Stimulated activated CD8-positive, alpha-beta memory T cell treated with anti-CD3 and anti-CD28 coated beads, Interleukin-4, amount 100 ng/mL, for 1 hour (primary cell): ENCODE measurements around the gene CDH20.

Experiments used
- DNase-seq, 2 donors: peaks; one replicate each; pipeline ENCODE4 v3.0.0-alpha.2; 2020; ENCODE audit warnings: low read depth in 2 of 2, low spot score in 1 of 2

The CDH20 gene

DNA sequence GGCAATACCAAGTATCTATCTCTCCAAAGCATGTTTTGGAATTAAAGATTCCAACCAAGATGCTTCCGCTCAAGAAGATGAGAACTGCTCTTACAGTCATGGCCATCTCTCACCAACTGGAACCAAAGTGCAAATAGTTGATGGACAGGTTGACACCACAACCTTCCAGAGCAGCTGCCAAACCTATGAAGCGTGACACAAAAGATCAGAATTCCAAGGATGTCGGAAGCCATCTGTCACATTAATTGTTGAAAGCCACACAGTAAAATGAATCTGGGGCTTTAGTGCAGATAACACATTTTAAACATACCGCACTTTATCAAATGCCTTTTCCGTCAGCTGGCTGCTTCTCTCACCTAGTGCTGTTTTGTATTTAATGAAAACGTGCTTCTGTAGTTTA, 195.7 kb downstream of the CDH20 start:
- DNase-seq = no peak

DNA sequence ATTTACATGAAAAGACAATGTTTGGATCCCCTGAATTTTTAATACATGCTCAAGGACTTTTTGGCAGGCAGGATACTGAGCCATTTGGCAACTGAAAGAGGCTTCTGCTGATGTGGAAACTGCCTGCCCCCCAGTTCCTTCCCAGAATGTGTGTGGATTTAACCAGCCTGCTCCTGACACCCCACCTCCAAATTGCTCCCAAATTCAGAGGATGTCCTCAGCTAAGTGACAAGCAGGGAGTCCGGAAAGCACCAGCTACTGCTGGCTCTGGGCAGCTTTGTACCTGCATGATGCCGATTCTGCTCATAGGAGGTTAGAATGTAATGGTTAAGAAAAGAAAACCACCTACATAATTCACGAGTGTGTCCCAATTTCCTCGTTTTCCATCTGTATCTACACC, 197.5 kb downstream of the CDH20 start:
- no peak for DNase-seq

DNA sequence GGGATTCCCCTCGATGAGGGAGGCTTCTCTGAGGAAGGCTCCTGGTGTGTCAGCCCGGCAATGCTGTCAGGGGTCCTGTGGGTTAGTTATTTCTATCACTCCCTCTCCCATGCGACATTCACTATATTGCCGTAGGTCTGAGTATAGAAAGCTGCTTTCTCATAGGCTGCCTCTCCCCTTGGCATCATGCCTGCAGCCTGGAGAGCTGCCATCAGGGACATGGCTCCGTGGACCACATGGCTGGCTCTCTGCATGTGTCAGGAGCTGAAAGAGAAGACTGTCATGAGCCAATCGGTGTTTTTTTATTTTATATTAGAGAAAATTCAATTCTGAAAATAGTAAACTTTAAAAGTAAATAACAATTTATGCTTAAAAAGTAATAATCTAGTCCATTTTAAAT, 198.0 kb downstream of the CDH20 start:
- DNase-seq = no peak

DNA sequence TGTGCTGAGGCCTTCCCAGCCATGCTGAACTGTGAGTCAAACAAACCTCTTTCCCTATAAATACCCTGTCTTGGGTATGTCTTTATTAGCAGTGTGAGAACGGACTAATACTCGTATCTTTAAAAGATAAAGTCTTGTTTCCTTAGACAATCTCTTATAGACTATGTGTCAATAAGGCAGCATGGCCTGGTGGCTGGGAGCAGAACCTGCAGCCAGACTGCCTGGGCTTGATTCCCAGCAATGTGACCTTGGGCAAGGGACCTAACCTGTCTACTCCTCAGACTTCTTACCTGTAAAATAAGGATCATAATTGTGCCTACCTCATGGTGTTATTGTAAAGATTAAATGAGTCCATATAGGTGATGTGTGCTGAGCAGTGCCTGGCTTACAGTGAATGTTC, 198.7 kb downstream of the CDH20 start:
- DNase-seq = no peak

DNA sequence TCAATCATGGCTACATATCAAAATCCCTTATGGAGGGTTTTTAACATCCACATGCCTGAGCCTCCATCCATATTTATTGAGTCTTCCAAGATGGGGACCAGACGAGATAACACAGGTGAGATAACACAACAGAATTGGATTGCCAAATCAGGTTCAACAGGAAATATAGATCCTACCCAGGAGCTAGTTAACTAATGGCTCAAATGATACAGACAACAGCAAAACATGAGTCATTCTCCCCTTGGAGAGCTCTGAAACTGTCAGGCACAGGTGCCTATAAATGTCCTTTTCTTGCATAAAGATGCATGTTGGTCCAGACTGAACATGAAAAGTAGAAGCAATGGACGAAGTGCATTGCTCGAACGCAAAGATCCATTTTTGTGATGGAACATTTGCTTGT, 202.2 kb downstream of the CDH20 start:
- no peak for DNase-seq

DNA sequence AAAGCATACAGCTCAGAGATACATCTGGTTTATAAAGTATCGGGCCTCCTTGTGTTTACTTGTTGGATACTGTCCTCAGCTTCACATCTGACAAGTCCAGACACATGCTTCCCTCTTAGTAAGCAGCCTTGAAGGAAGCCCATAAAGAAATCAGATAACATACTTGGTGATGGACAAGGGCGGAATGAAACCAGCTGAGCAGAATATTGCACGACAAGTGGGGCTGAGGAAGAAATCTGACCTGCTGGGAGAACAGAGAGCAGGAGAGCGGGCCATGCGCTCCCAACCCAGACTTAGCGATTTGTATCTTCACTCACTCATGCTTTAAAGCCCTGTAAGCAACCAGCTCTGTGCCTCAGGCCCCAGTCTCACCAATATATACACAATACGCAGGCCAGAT, 208.4 kb downstream of the CDH20 start:
- DNase-seq = no peak

DNA sequence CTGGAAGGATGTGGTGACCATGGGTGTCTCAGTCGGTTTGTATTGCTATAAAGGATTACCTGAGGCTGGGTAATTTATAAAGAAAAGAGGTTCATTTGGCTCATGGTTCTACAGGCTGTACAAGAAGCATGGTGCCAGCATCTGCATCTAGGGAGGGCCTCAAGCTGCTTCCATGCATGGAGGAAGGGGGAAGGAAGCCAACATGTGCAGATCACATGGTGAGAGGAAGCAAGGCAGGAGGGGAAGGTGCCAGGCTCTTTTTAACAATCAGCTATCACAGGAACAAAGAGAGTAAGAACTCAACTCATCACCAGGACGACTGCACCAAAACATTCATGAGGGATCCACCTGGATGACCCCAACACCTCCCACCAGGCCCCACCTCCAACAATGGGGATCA, 209.4 kb downstream of the CDH20 start:
- no peak for DNase-seq

DNA sequence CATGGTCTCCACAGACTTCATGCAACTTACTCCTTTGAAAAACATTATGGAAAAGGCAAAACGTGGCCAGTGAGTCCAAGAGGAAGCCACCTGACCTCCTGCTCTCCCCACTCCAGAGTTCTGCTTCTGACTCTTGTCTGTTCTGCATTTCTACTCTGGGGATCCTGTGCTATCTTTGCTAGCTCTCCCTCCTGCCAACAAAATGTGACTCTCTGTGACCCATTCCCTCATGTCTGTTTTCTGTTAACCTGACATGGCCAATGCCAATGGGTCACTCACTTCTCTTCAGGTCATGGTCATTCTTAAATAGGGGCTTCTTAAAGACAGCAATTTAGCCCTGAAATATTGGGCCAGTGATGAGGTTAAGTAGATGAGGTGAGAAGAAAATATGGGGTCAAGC, 210.3 kb downstream of the CDH20 start:
- DNase-seq = no peak

DNA sequence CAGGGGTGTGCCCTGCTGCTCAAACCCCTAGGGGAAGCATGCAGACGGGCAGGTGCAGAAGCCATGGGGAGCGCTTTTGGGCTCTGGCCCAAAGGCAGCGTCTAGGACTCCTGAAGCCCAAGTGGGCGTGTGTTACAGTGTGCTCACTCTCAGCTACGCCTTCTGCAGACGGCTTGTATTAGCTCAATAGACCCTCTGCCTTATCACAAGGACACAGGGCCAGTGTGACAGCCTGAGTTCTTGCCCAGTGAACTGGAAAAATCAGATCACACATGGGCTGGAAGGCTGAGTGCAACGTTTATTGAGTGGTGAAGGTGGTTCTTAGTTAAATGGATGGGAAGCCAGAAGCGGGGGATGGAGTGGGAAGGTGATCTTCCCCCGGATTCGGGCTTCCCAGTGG, 210.9 kb downstream of the CDH20 start:
- DNase-seq = no peak

DNA sequence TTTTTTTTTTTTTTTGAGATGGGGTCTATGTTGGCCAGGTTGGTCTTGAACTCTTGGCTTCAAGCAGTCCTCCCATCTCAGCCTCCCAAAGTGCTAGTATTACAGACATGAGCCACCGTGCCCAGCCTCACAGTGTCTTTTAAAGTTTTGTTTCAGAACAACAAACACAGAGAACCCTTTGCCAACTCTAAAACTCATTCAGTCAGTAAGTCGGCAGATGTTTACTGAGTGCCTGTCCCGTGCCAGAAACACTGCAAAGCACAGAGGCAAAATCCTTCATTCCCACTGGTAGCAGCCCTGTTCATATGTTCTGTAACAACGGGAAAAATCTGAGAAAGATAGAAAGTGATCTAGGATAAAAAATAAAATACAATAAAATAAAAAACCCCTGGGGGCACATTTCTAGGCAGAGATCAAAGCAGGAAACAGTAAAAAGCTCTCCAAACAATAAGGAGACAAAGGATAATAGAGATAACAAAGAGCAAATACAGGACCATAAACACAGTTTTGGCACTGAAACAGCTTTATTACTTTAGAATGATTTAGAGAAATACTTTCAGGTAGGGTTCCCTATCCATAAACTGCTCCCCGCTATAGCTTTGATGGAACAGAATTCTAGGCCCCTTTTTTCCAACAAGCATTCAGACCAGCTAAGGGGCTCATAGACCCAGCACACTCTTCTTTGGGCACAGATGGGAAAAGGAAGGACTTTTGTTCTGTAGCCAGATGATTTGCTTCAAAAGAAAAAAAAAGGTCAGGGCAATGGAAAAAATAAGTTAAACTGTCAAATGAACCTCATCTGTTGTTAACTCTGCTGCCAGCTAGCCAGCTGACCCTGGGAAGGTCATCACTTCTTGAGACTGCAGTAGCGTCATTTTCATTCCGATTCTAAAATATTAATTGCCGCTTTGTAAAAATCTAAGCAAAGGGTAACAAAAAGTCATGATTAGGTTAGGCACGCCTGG, 212.3 kb downstream of the CDH20 start:
- DNase-seq = no peak

DNA sequence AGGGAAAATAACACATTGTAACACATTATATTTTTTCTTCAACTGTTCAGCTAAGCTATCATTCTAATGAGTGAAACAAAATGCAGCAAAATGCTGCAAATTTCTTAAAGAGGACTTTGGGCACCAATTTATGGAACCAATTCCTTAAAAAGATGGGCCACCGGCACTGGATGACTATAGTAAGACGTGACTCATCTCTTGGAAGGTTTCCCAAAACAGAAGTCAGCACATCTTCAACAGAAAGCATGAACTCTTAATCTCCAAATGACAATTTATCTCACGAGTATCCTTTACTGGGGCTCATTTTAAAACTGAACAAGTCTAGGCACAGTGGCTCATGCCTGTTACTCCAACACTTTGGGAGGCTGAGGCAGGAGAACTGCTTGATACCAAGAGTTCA, 213.4 kb downstream of the CDH20 start:
- DNase-seq = no peak

DNA sequence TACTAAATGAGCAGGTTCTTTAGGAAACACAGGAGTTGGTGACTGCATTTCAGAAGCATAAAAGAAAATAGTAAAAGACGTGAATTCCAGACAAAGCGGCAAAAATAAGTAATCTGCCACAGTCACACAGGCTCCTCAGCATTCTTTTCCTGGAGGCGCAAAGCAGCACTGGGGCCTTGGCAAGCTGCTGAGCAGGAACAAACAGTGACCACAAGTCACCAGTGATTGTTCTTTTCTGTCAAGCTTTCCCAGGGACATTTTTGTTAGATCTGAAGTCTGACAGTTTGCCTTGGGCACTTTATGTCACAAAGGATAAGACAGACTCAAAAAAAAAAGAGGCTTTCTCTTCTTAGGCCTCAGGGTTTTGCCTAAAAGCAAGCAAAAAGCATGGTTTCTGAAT, 216.2 kb downstream of the CDH20 start:
- DNase-seq = no peak

DNA sequence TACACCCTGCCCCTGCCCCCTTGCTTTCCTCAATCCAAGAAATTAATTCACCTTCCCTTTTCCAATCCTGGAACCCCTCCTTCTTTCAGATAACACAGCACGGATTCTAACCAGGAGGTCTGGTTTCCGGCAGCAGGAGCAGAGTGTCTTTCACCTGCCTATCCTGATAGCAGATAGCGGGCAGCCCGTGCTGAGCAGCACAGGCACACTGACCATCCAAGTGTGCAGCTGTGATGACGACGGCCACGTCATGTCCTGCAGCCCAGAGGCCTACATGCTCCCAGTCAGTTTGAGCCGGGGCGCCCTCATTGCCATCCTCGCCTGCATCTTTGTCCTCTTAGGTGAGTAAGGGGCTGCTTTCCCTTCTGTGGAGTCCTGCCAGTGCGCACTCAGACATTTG, 216.7 kb downstream of the CDH20 start:
- no peak for DNase-seq

DNA sequence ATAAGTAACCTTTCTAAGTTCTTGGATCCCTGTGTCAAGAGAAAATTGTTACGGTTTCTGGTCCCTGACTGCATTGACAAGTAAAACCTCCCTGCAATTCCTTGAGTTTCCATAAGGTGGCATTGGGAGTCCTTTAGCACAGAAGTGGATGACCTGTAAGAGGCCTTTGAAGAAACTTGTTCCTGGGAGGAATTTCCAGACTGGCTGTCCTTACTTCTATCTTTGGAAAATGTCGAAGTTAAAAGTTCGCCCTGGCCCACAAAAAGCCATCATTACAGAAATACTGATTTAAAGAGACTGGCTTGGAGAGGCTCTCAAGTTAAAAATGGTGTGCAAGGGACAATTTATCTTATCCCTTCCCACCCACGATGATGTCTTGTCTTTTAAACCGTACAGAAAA, 218.4 kb downstream of the CDH20 start:
- no peak for DNase-seq

DNA sequence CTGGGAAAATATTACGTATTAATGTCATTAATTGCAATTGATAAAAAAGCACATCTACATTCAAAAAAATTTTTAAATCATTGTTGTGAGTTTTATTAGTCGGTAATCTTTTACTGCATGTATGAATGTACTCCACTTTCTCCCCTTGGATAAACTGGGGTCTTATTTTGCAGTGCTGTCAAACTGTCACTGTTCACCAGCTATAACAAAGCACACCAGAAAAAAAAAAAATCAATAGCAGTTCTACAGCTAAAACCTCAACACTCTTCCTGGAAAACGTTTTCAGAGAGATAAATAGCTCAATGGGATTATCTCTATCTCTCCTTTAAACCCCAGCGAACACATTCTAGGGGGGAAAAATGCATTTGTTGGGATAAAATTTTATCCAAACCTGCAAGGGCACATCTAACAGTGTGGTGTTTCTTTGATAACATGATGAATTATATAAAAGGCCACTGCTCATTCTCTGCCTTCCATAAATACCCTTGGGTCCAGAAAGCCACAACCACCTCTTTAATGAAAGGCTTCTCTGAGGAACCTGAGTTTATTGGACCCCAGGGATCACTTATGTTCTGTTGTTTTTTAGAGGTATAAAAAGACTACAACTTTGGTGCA, 219.9 kb downstream of the CDH20 start:
- no peak for DNase-seq

DNA sequence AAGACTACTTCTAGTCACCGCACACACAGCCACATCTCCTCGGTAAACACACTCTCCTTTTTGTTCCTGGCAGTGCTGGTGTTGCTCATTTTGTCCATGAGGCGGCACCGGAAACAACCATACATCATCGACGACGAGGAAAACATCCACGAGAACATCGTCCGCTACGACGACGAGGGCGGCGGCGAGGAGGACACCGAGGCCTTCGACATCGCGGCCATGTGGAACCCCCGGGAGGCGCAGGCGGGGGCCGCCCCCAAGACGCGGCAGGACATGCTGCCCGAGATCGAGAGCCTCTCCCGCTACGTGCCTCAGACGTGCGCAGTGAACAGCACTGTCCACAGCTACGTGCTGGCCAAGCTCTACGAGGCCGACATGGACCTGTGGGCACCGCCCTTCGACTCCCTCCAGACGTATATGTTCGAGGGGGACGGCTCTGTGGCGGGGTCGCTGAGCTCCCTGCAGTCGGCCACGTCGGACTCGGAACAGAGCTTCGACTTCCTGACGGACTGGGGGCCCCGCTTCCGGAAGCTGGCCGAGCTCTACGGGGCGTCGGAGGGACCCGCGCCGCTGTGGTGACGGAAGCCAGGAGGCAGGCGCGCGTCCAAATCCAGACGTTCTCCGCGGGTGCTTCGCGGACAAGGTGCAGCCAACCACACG, 221.0 kb downstream of the CDH20 start:
- no peak for DNase-seq

DNA sequence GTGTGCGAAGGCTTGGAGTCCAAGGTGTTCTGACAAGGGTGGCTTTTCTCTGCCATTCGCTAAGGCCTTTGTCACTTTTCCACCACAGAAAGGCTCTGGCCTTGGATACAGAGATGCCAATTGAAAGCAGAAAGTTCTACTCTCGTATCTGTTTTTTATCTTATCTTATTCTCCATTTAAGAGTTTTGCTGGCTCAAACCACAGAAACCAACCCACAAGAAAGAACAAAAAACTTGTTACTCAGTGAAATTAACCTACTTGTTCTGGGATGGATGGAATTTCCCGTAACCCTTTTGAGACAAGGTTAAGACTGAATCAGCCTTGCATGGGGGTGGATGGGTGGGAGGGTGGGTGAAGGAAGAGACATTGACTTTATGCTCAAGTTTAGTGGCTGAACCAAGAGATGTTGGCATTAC, 221.7 kb downstream of the CDH20 start:
- no peak for DNase-seq

DNA sequence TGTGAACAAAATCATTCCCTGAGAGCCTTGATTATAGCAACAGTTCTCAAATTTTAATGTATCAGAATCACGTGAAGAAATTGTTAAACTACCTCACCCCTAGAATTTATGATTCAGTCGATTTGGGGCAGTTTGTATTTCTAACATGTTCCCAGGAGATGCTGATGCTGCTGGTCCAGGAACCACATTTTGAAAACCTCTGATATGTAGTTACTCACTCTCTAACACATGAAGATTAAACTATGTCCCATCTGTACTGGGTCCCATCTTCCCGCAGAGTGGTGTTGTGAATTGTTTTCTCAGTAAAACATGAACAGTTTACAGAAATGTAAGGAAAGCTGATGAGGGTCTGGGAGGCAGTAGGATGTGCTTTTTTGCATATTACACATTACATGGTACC, 223.1 kb downstream of the CDH20 start:
- no peak for DNase-seq

DNA sequence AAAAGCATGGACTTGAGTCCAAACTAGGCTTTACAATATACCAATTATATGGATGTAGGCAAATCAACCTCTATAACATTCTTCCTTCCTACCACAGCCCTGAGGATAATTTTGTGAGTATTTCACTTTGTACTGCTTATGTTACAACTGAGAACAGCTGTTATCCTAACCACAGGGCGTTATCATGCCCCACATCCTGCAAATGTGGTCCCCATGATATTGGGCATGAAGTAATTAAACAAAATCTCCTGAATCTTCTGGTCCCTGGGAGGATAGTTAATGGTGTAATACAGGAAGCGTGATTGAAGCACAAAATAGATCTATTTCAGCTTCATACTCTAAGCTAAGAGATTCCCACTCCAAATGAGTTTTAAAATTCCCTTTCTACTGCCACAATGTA, 223.6 kb downstream of the CDH20 start:
- DNase-seq = no peak

DNA sequence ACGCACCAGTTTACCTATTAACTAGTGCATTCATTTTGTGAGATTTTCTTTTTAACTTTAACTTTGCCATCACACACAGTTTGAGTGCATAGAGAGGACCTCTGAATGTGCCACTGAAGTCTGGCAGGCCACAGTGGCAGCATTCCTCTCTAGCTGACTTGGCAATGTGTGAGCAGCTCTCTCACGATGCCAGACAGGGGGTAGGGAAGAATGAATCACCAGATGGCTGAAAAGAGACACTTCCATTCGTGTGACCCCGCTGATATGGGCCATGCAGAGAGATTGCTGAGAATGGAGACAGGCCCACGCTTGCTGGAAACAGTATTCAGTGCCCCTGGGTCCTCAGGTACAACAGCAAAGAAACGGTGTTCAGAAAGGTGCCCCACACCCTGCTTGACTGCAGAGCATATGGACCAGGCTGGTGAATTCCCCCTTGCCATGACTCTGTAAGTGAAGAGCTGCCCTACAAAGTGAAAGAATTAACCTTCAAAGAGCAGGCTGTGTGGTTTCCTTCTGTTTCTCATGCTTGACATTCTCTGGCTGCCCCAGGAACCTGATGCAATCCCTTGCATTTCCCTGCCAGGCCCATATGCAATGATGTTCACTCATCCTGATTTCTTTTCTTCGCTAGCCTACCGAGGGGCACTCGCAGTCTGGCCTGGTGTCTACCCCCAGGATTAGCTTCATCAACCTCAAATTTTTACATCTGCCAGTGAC, 236.1 kb downstream of the CDH20 start:
- DNase-seq = no peak

DNA sequence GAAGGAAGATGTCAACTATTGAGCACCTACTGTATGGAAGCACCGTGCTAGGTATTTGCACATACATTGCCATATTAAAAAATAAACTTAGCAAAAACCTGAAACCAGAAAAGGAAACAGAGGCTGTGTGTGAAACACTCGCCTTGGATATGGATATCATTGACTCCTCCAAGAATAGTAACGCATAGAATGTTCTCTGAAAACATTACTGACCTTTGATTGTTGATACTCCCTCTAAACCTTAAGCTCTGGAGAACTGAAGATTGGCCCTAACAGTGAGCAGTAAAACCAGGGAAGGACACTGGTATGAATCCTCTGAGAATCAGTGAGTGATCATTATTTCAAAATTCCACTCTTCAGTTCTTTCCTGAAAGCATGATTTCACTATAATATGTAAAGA, 236.8 kb downstream of the CDH20 start:
- DNase-seq = no peak
